Karpas-422 (cell line): Measurements from ENCODE around the gene RRAS2. TPM values are rescaled to one million over a fixed set of nuclear protein-coding genes. Genes with fewer than 3 reads are reported as not detected.

ENCODE experiments used
- DNase-seq: peaks from one replicate; pipeline ENCODE4 v3.0.0-alpha.2; 2015
- H2AFZ ChIP-seq: fragments of 200-600 bp; sonication (generic); 2 replicates; pipeline ENCODE4 v1.6.1; 2014; ENCODE audit warnings: antibody characterized with exemption, low read length, mixed read lengths
- H3K27ac ChIP-seq: fragments of 200-600 bp; sonication (generic); 2 replicates; pipeline ENCODE4 v1.5.1; 2014; ENCODE audit warnings: mild to moderate bottlenecking, low read length, moderate library complexity
- H3K27me3 ChIP-seq: fragments of 200-600 bp; sonication (generic); 2 replicates; pipeline ENCODE4 v1.6.1; 2014; ENCODE audit warnings: low read length, mixed read lengths
- H3K36me3 ChIP-seq: fragments of 200-600 bp; sonication (generic); 2 replicates; pipeline ENCODE4 v1.6.1; 2014; ENCODE audit warnings: low read length, mixed read lengths; ENCODE audit not compliant: insufficient read depth
- H3K4me1 ChIP-seq: fragments of 200-600 bp; sonication (generic); 2 replicates; pipeline ENCODE4 v1.6.1; 2014; ENCODE audit warnings: mild to moderate bottlenecking, low read length, mixed read lengths
- H3K4me2 ChIP-seq: fragments of 200-600 bp; sonication (generic); 2 replicates; pipeline ENCODE4 v1.6.1; 2014; ENCODE audit warnings: low read length, low read depth, mild to moderate bottlenecking; ENCODE audit not compliant: poor library complexity, severe bottlenecking
- H3K4me3 ChIP-seq: fragments of 200-600 bp; sonication (generic); 2 replicates; pipeline ENCODE4 v1.5.1; 2014; ENCODE audit warnings: mild to moderate bottlenecking, antibody characterized with exemption, low read length, mixed read lengths
- H3K79me2 ChIP-seq: fragments of 200-600 bp; sonication (generic); 2 replicates; pipeline ENCODE4 v1.6.1; 2014; ENCODE audit warnings: mild to moderate bottlenecking, low read length, mixed read lengths
- H3K9ac ChIP-seq: fragments of 200-600 bp; sonication (generic); 2 replicates; pipeline ENCODE4 v1.6.0; 2014; ENCODE audit warnings: low read length
- H3K9me2 ChIP-seq: fragments of 200-600 bp; sonication (generic), shearing (Covaris generic); replicated peaks from 2 replicates; pipeline ENCODE4 v1.6.0; 2014; ENCODE audit warnings: mild to moderate bottlenecking, low read length, moderate library complexity; ENCODE audit not compliant: insufficient read depth
- H3K9me3 ChIP-seq: fragments of 300-700, 200-600 bp; sonication (generic); 2 replicates; pipeline ENCODE4 v1.6.1; 2014; ENCODE audit warnings: low read length, mixed read lengths
- H4K20me1 ChIP-seq: fragments of 200-600 bp; sonication (generic); 2 replicates; pipeline ENCODE4 v1.6.1; 2014; ENCODE audit warnings: mild to moderate bottlenecking, antibody characterized with exemption, low read length, low read depth; ENCODE audit not compliant: insufficient read depth
- total RNA-seq: library from RNA; depleted of rRNA; stranded (reverse); fragments of >200 nt; shearing (Covaris generic); gene quantifications from 2 replicates; pipeline ENCODE4 v1.2.3, GENCODE V29; 2014; ENCODE audit warnings: low replicate concordance

The RRAS2 gene
- total RNA-seq, 1 experiment from 2014 or later: 2.5 TPM

- H3K4me2 ChIP-seq: no peak overlapping the region
- no peaks in the 10 kb centered on the region for H3K9me3 ChIP-seq
- no peak for DNase-seq
- no peaks in the 10 kb centered on the region for H3K4me1 ChIP-seq
- no peaks in the 10 kb centered on the region for H4K20me1 ChIP-seq
- no peak overlapping the region for H3K27ac ChIP-seq
- H3K79me2 ChIP-seq: no peaks in the 10 kb centered on the region
- no peaks in the 10 kb centered on the region for H3K27me3 ChIP-seq
- no peaks in the 10 kb centered on the region for H3K36me3 ChIP-seq
- no peak overlapping the region for H3K4me3 ChIP-seq
- H2AFZ ChIP-seq: no peak overlapping the region
- no peak overlapping the region for H3K9ac ChIP-seq
- no peaks in the 10 kb centered on the region for H3K9me2 ChIP-seq
Measured at GRCh38 chr11:14331476-14332136, 27.4 kb downstream of the RRAS2 start.

- H2AFZ ChIP-seq: no peak overlapping the region
- H3K4me3 ChIP-seq: no peak overlapping the region
- H3K36me3 ChIP-seq: no peaks in the 10 kb centered on the region
- no peaks in the 10 kb centered on the region for H3K4me1 ChIP-seq
- H3K9ac ChIP-seq: no peak overlapping the region
- H3K4me2 ChIP-seq: no peak overlapping the region
- H3K9me3 ChIP-seq: no peaks in the 10 kb centered on the region
- no peaks in the 10 kb centered on the region for H3K9me2 ChIP-seq
- no peaks in the 10 kb centered on the region for H3K79me2 ChIP-seq
- H3K27me3 ChIP-seq: no peaks in the 10 kb centered on the region
- no peak for DNase-seq
- H4K20me1 ChIP-seq: no peaks in the 10 kb centered on the region
- H3K27ac ChIP-seq: no peak overlapping the region
Measured at GRCh38 chr11:14330881-14331280, 28.1 kb downstream of the RRAS2 start.

- Histone ChIP-seq H3K27me3 (no peaks in the 10 kb centered on the region), H3K9ac (no peak overlapping the region), H2AFZ (no peak overlapping the region), H3K9me3 (no peaks in the 10 kb centered on the region), H3K4me1 (no peaks in the 10 kb centered on the region), H3K27ac (no peak overlapping the region), H3K4me2 (no peak overlapping the region), H3K36me3 (no peaks in the 10 kb centered on the region), H3K79me2 (no peaks in the 10 kb centered on the region), H3K9me2 (no peaks in the 10 kb centered on the region), H4K20me1 (no peaks in the 10 kb centered on the region), H3K4me3 (no peak overlapping the region)
- no peak for DNase-seq
Measured at GRCh38 chr11:14329702-14330101, 29.3 kb downstream of the RRAS2 start.

- no peak overlapping the region for H3K4me3 ChIP-seq
Measured at GRCh38 chr11:14327116-14327515, 31.9 kb downstream of the RRAS2 start.

GRCh38 chr11:14323118-14323676 is 35.8 kb downstream of the RRAS2 start:
- Histone ChIP-seq H3K9me2 (no peaks in the 10 kb centered on the region), H3K4me1 (no peaks in the 10 kb centered on the region), H3K9ac (no peak overlapping the region), H4K20me1 (no peaks in the 10 kb centered on the region), H3K27ac (no peak overlapping the region), H2AFZ (no peak overlapping the region), H3K4me2 (no peak overlapping the region), H3K27me3 (no peaks in the 10 kb centered on the region), H3K79me2 (no peaks in the 10 kb centered on the region), H3K36me3 (no peaks in the 10 kb centered on the region), H3K9me3 (no peaks in the 10 kb centered on the region), H3K4me3 (no peak overlapping the region)
- no peak for DNase-seq

More at GRCh38 chr11:14327116-14327515, 31.9 kb downstream of the RRAS2 start:
- Histone ChIP-seq H3K4me2 (no peak overlapping the region), H3K27ac (no peak overlapping the region), H2AFZ (no peak overlapping the region), H4K20me1 (no peaks in the 10 kb centered on the region), H3K4me1 (no peaks in the 10 kb centered on the region), H3K9ac (no peak overlapping the region), H3K36me3 (no peaks in the 10 kb centered on the region), H3K79me2 (no peaks in the 10 kb centered on the region), H3K27me3 (no peaks in the 10 kb centered on the region), H3K9me2 (no peaks in the 10 kb centered on the region), H3K9me3 (no peaks in the 10 kb centered on the region)
- no peak for DNase-seq

- Histone ChIP-seq H3K9ac (no peak overlapping the region), H3K4me1 (no peaks in the 10 kb centered on the region), H3K36me3 (no peaks in the 10 kb centered on the region), H3K9me2 (no peaks in the 10 kb centered on the region), H4K20me1 (no peaks in the 10 kb centered on the region), H3K4me2 (no peak overlapping the region), H3K27ac (no peak overlapping the region), H3K4me3 (no peak overlapping the region), H3K27me3 (no peaks in the 10 kb centered on the region), H3K9me3 (no peaks in the 10 kb centered on the region), H2AFZ (no peak overlapping the region), H3K79me2 (no peaks in the 10 kb centered on the region)
- no peak for DNase-seq
Measured at GRCh38 chr11:14322510-14322909, 36.5 kb downstream of the RRAS2 start.

- Histone ChIP-seq H3K36me3 (no peaks in the 10 kb centered on the region), H3K79me2 (no peaks in the 10 kb centered on the region), H3K4me3 (no peak overlapping the region), H3K4me1 (no peaks in the 10 kb centered on the region), H2AFZ (no peak overlapping the region), H3K4me2 (no peak overlapping the region), H3K27ac (no peak overlapping the region), H3K9ac (no peak overlapping the region), H4K20me1 (no peaks in the 10 kb centered on the region), H3K27me3 (no peaks in the 10 kb centered on the region), H3K9me3 (no peaks in the 10 kb centered on the region), H3K9me2 (no peaks in the 10 kb centered on the region)
- no peak for DNase-seq
Measured at GRCh38 chr11:14320020-14320419, 39.0 kb downstream of the RRAS2 start.

GRCh38 chr11:14318581-14318981 is 40.4 kb downstream of the RRAS2 start:
- no peaks in the 10 kb centered on the region for H3K27me3 ChIP-seq

More at GRCh38 chr11:14318581-14318981, 40.4 kb downstream of the RRAS2 start:
- Histone ChIP-seq H4K20me1 (no peaks in the 10 kb centered on the region), H3K9ac (no peak overlapping the region), H3K4me3 (no peak overlapping the region), H3K9me3 (no peaks in the 10 kb centered on the region), H3K4me2 (no peak overlapping the region), H3K36me3 (no peaks in the 10 kb centered on the region), H3K27ac (no peak overlapping the region), H3K79me2 (no peaks in the 10 kb centered on the region), H3K9me2 (no peaks in the 10 kb centered on the region), H2AFZ (no peak overlapping the region), H3K4me1 (no peaks in the 10 kb centered on the region)
- no peak for DNase-seq
